IMR-90 (cell line): ENCODE measurements around the gene NPIPB4.
"Not testable (repeated sequence)": the region's sequence is repeated elsewhere in the genome, so short reads cannot be mapped to it uniquely, and the experiment has no call there.

Experiments used
- BHLHE40 ChIP-seq: fragments of 150-350 bp; IDR thresholded peaks from 2 replicates; pipeline ENCODE4 v1.6.1; 2016; ENCODE audit warnings: mild to moderate bottlenecking, low read depth, low read length
- CEBPB ChIP-seq: IDR thresholded peaks from 2 replicates; pipeline ENCODE4 v1.6.1; 2012; ENCODE audit warnings: low read depth, low read length, improper control_type of control experiment
- CHD1 ChIP-seq: IDR thresholded peaks from 2 replicates; pipeline ENCODE4 v1.6.1; 2012; ENCODE audit warnings: low read depth, low read length, improper control_type of control experiment
- CTCF ChIP-seq: conservative IDR thresholded peaks from 2 replicates; pipeline ENCODE4 v1.5.1; 2012; ENCODE audit warnings: mild to moderate bottlenecking, low read depth, low read length, improper control_type of control experiment
- ELK1 ChIP-seq: fragments of 150-350 bp; IDR thresholded peaks from 2 replicates; pipeline ENCODE4 v1.6.1; 2016; ENCODE audit warnings: low read depth, mild to moderate bottlenecking, low read length, moderate library complexity, borderline replicate concordance
- FOS ChIP-seq: fragments of 150-350 bp; IDR thresholded peaks from 2 replicates; pipeline ENCODE4 v1.6.1; 2016; ENCODE audit warnings: low read depth, low read length
- MAZ ChIP-seq: IDR thresholded peaks from 2 replicates; pipeline ENCODE4 v1.6.1; 2012; ENCODE audit warnings: low read depth, mild to moderate bottlenecking, low read length, improper control_type of control experiment, moderate library complexity, borderline replicate concordance
- MXI1 ChIP-seq: IDR thresholded peaks from 2 replicates; pipeline ENCODE4 v1.6.1; 2012; ENCODE audit warnings: low read depth, mild to moderate bottlenecking, low read length, moderate library complexity, borderline replicate concordance
- POLR2A ChIP-seq: IDR thresholded peaks from 2 replicates; pipeline ENCODE4 v1.6.1; 2012; ENCODE audit warnings: mild to moderate bottlenecking, low read depth, low read length
- RAD21 ChIP-seq: IDR thresholded peaks from 2 replicates; pipeline ENCODE4 v1.6.1; 2012; ENCODE audit warnings: low read length, improper control_type of control experiment
- RCOR1 ChIP-seq: IDR thresholded peaks from 2 replicates; pipeline ENCODE4 v1.6.1; 2012; ENCODE audit warnings: mild to moderate bottlenecking, low read length, improper control_type of control experiment; ENCODE audit not compliant: insufficient replicate concordance
- TF ChIP-seq, protein P1 (sequence below): fragments of 150-350 bp; IDR thresholded peaks from 2 replicates; pipeline ENCODE4 v1.6.1; 2017; ENCODE audit warnings: mild to moderate bottlenecking, antibody characterized with exemption, low read length, low read depth

DNA sequence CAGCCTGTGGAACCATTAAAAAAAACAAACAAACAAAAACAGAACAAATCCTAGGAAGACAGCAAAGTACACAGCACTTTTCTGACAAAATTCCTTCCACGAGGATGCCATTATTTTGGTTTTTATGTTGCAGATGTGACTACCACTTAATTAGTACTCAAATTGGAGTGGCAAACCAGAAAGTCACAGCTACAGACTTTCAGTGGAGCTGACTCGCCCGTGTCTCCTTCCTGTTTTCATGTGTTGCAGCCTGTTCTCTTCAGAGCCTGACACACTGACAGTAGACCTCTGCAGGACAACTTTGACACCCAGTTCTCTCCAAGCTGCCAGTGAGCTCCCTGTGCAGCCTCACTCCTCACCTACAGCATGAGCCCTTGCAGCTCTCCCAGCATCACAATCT lies 24.4 kb upstream of the NPIPB4 start:
- not testable (repeated sequence) for TF ChIP-seq CTCF, BHLHE40, MXI1, POLR2A, ELK1, FOS, RAD21, CEBPB, MAZ, CHD1, RCOR1
- TF ChIP-seq, protein P1, sequence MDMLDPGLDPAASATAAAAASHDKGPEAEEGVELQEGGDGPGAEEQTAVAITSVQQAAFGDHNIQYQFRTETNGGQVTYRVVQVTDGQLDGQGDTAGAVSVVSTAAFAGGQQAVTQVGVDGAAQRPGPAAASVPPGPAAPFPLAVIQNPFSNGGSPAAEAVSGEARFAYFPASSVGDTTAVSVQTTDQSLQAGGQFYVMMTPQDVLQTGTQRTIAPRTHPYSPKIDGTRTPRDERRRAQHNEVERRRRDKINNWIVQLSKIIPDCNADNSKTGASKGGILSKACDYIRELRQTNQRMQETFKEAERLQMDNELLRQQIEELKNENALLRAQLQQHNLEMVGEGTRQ = not testable (repeated sequence)
